ENCODE results near the gene CIBAR2. TPM values are rescaled to one million over a fixed set of nuclear protein-coding genes. Genes with fewer than 3 reads are reported as not detected.
"Not testable (repeated sequence)": the region's sequence is repeated elsewhere in the genome, so short reads cannot be mapped to it uniquely, and the experiment has no call there.

CIBAR2 gene
- total RNA-seq, 6 experiments from 2014 or later, result not detected

DNA sequence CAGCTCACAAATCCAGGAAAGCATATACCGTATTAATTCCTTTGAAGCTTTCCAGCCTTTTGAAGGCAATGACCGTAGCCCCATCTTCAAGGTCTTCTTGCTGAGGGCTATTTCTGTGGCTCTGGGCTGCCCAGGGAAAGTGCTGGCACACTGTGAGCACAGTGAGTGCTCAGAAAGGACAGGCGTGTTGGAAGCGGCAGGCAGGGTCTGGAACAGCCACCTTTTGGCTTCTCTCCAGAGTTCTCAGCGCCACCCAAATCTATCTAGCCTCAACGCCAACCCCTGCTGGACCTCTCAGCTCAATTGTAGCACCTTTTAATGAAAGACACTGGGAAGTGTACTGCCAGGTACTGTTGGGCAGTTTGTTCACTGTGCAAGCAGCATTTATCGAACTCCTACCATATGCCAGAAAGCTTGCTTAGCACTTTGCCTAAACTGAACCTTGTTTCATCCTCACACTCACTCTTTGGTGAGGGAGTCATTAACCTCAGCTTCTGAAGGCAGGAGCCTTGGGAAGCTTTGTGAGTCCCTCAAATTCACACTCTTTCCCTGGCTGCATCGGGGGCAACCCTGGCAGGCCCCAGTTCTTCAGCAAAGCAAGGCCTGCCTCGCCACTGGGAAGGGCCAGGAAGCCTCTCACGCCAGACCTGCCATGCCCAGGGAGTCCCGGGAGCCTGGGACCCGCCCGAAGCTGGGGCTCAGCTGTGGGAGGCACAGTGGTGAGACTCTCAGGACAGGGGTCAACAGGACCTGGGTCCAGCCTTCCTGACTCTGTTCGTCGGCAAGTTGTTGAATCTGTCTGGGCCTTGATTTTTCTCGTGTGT is 13.5 kb upstream of the CIBAR2 start:
- no peak for DNase-seq
- peak overlapping the region; percentile 86 for H3K27ac Mint-ChIP-seq
- no peak overlapping the region for H3K4me3 Mint-ChIP-seq
- H3K36me3 Mint-ChIP-seq (ENCODE audit: low read depth), result peaks cover 6% of the 10 kb centered on the region; the same call in 1 of the 2 replicates
- H3K27me3 Mint-ChIP-seq (ENCODE audit: insufficient read depth), result peaks cover 2% of the 10 kb centered on the region
- H3K4me1 Mint-ChIP-seq (ENCODE audit: low read depth), result peaks cover 63% of the 10 kb centered on the region
- TF ChIP-seq, protein P1, sequence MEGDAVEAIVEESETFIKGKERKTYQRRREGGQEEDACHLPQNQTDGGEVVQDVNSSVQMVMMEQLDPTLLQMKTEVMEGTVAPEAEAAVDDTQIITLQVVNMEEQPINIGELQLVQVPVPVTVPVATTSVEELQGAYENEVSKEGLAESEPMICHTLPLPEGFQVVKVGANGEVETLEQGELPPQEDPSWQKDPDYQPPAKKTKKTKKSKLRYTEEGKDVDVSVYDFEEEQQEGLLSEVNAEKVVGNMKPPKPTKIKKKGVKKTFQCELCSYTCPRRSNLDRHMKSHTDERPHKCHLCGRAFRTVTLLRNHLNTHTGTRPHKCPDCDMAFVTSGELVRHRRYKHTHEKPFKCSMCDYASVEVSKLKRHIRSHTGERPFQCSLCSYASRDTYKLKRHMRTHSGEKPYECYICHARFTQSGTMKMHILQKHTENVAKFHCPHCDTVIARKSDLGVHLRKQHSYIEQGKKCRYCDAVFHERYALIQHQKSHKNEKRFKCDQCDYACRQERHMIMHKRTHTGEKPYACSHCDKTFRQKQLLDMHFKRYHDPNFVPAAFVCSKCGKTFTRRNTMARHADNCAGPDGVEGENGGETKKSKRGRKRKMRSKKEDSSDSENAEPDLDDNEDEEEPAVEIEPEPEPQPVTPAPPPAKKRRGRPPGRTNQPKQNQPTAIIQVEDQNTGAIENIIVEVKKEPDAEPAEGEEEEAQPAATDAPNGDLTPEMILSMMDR (IDR thresholded peaks at IDR 0.05), result no peak
- H3K9me3 Mint-ChIP-seq, result no peaks in the 10 kb centered on the region

DNA sequence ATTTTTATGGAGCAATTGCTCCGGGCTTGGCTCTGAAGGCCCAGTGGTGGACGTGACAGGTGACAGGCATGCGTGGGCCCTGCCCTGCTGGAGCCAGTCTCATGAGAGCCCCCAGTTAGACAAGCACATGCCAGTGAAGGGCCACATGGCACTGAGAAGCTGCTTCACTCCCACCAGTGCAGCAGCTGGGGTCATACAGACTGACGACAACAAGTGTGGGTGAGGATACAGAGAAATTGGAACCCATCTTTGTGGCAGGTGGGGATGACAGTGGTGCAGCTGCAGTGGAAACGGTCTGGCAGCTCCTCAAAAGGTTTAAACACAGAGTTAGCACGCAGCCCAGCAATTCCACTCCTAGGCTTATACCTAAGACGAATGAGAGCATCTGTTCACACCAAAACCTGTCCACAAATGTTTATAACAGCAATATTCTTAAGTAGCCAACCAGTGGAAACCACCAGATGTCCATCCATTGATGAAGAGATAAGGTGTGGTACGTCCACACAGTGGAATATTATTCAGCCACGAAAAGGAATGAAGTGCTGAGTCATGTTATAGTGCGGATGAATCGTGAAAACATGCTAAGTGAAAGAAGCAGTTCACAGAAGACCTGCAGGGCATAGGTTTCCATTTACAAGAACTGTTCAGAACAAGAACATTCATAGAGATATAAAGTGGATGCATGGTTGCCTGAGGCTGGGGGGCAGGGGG is 12.5 kb upstream of the CIBAR2 start:
- H3K9me3 Mint-ChIP-seq, result no peaks in the 10 kb centered on the region
- H3K27me3 Mint-ChIP-seq (ENCODE audit: insufficient read depth), result peaks cover 2% of the 10 kb centered on the region

DNA sequence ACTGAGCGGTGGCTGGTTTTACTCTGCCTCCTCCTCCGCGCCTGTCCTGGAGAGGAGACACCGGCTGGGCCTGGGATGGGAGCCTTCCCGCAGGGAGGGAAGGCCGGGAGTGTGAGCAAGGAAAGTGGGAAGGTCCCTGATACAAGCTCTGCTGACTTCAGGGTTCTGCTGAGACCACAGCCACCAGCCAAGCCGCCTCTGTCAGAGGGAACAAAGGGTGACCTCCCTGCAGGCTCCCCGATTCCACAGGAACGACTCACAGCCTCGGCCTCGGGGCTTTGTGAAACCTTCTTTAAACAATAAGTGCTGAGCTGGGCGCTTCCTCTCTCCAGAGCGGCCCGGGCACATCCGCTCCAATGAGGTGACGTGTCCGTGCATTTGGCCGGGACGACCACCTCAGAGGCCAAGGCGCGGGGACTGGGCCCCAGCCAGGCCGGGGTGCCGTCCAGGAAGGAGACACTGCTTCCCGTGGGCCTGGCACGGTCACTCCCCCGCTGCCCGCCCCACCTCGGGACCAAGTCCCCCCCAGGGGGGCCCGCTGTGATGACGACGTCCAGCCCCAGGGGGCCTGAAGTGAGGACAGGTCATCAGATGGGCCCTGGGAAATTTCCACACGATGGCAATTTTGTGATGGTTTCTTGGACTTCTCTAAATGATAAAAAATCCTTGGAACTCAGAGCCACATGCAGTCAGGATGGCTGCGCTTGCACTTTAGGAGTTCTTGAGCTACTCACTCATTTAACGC is 11.8 kb upstream of the CIBAR2 start:
- DNase-seq, result peak; percentile 94
- H3K27ac Mint-ChIP-seq, result peak overlapping the region; percentile 99
- H3K4me1 Mint-ChIP-seq (ENCODE audit: low read depth), result peaks cover 48% of the 10 kb centered on the region
- TF ChIP-seq, protein P1 (IDR thresholded peaks at IDR 0.05), result no peak
- peak overlapping the region; percentile 76 for H3K4me3 Mint-ChIP-seq
- H3K27me3 Mint-ChIP-seq (ENCODE audit: insufficient read depth), result peaks cover 3% of the 10 kb centered on the region
- no peaks in the 10 kb centered on the region for H3K9me3 Mint-ChIP-seq
- peaks cover 6% of the 10 kb centered on the region; the same call in 1 of the 2 replicates for H3K36me3 Mint-ChIP-seq (ENCODE audit: low read depth)

More for the DNA sequence above, 12.5 kb upstream of the CIBAR2 start:
- no peak for DNase-seq
- H3K4me3 Mint-ChIP-seq, result no peak overlapping the region; the same call in 1 of the 2 replicates
- H3K36me3 Mint-ChIP-seq (ENCODE audit: low read depth), result peaks cover 6% of the 10 kb centered on the region; the same call in 1 of the 2 replicates
- H3K27ac Mint-ChIP-seq, result peak overlapping the region; percentile 99
- peaks cover 53% of the 10 kb centered on the region for H3K4me1 Mint-ChIP-seq (ENCODE audit: low read depth)
- TF ChIP-seq, protein P1 (IDR thresholded peaks at IDR 0.05), result no peak

DNA sequence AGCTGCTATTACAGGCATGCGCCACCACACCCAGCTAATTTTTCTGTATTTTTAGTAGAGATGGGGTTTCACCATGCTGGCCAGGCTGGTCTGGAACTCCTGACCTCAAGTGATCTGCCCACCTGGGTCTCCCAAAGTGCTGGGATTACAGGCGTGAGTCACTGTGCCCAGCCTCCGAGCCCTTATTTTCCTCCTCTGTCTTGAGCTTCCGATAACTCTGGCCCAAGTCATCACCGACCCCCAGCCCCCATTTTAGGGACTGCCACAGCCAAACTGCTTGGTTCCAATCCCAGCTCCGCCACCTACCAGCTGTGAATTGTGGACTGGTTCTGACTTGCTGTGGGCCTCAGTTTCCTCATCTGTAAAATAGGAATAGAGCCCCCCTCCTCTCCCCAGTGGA is 11.2 kb upstream of the CIBAR2 start:
- Mint-ChIP-seq H3K4me3 (peak overlapping the region; percentile 76), H3K4me1 (ENCODE audit: low read depth) (peaks cover 48% of the 10 kb centered on the region), H3K27ac (peak overlapping the region; percentile 99), H3K36me3 (ENCODE audit: low read depth) (peaks cover 12% of the 10 kb centered on the region; the same call in 1 of the 2 replicates)
- not testable (repeated sequence) for H3K9me3 Mint-ChIP-seq; DNase-seq; H3K27me3 Mint-ChIP-seq (ENCODE audit: insufficient read depth)

DNA sequence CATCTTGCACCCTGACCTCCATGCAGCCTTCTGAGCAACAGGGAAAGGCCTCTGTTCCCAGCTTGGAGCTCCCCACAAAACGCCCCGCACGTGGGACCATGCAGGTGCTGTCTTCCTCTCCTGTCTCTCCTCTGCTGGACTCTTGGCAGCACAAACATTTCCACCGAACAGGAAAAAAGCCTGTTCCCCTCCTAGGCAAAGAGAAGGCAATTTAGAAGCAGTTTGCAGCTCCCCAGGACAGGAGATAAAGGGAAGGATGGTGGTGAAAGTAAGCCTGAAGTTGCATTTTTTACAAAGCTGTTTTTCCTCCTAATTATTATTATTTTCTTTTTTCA is 7.7 kb upstream of the CIBAR2 start:
- TF ChIP-seq, protein P1 (IDR thresholded peaks at IDR 0.05), result no peak
- H3K27ac Mint-ChIP-seq, result no peak overlapping the region
- DNase-seq, result no peak
- peaks cover 12% of the 10 kb centered on the region; the same call in 1 of the 2 replicates for H3K36me3 Mint-ChIP-seq (ENCODE audit: low read depth)
- peaks cover 30% of the 10 kb centered on the region for H3K4me1 Mint-ChIP-seq (ENCODE audit: low read depth)
- no peaks in the 10 kb centered on the region for H3K9me3 Mint-ChIP-seq
- no peak overlapping the region for H3K4me3 Mint-ChIP-seq
- H3K27me3 Mint-ChIP-seq (ENCODE audit: insufficient read depth), result peaks cover 3% of the 10 kb centered on the region

All from HFFc6 (cell line).